Heart left ventricle (tissue), 13 donors: Measurements from ENCODE around the gene GRK5.

Experiments used
- CTCF ChIP-seq, 12 donors: fragments of 200-600 bp; sonication (generic) in 4 of 12; IDR thresholded peaks; one replicate each; pipeline versions ENCODE4 v1.5.0 to v1.8.0; 2018 to 2022; ENCODE audit warnings: antibody characterized with exemption in 12 of 12, mild to moderate bottlenecking in 5 of 12
- POLR2A ChIP-seq, 2 donors: fragments of 450-650 bp; IDR thresholded peaks; one replicate each; pipeline ENCODE4 v1.6.1; 2017; ENCODE audit warnings: antibody characterized with exemption in 2 of 2, mild to moderate bottlenecking in 2 of 2, moderate library complexity in 2 of 2
- donor health status: ischemic (EF 13 %, LVEDD 7.1; RV severe dilation, severe dysfunction).
- donor health status: DM: no; HTN: yes; CAD: no.
- donor health status: DM: no; HTN: no; CAD: no.
- donor health status: ischemic (EF 25% LVEDD 6.9; RV normal size, moderate dysfunction).
- donor health status: ischemic (EF 25% LVEDD 5.7; RV mildly dilated, moderate dysfunction).
- donor health status: ischemic (EF 35%, LVEDD 5.7; RV mildly dilated, moderate dysfunction).
- donor health status: nonischemic (EF 11% LVEDD 7.7; RV severe dilation, severe dysfunction).
- donor health status: DM: yes; HTN: yes; CAD: no.
- donor health status: PGD.
- donor health status: ischemic (EF 29% LVEDD 5.4; RV normal size, mild dysfunction).
- donor health status: nonischemic (EF 23%, LVEDD 6.1; RV moderate dilation, normal function).

- TF ChIP-seq CTCF (IDR thresholded peaks at IDR 0.05) (no peak), POLR2A (IDR thresholded peaks at IDR 0.05) (no peak)
Measured at GRCh38 chr10:119286983-119287633, 79.7 kb downstream of the GRK5 start.
